Measurements from ENCODE around the gene WDFY4. TPM values are rescaled to one million over a fixed set of nuclear protein-coding genes. Genes with fewer than 3 reads are reported as not detected.

Gene WDFY4
- total and polyA plus RNA-seq, 2 of the 13 experiments (the other 11 are each of a cell fraction or from before 2014, with no cell fraction given) = not detected

DNA sequence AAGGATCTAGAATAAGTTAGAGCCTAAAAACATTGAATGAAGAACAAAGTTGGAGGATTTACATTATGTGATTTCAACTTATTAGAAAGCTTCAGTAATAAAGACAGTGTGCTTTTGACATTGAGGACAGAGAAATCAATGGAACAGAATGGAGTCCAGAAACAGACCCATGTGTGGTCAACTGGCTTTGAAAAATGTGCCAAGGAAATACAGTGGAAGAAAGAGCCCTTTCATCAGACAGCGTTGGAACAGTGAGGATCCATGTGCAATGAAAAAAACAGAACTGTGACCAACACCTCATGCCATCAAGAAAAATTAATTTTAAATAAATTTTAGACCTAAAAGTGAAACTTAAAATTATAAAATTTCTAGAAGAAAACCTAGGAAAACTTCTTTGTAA is 305.6 kb downstream of the WDFY4 start (continued):
- TF ChIP-seq PAXIP1 (CRISPR knock-in tag; conservative IDR thresholded peaks at IDR 0.05) (no peak), ZBTB8A (CRISPR knock-in tag; IDR thresholded peaks at IDR 0.05; ENCODE audit: borderline replicate concordance, low read depth) (no peak), ZNF670 (CRISPR knock-in tag; IDR thresholded peaks at IDR 0.05; ENCODE audit: borderline replicate concordance) (no peak), ZBTB2 (CRISPR knock-in tag; IDR thresholded peaks at IDR 0.05; ENCODE audit: low read depth) (no peak), RAD21 (CRISPR knock-in tag; IDR thresholded peaks at IDR 0.05) (no peak), NR3C1 (CRISPR knock-in tag; IDR thresholded peaks at IDR 0.05) (no peak)
- TF ChIP-seq, protein P1, sequence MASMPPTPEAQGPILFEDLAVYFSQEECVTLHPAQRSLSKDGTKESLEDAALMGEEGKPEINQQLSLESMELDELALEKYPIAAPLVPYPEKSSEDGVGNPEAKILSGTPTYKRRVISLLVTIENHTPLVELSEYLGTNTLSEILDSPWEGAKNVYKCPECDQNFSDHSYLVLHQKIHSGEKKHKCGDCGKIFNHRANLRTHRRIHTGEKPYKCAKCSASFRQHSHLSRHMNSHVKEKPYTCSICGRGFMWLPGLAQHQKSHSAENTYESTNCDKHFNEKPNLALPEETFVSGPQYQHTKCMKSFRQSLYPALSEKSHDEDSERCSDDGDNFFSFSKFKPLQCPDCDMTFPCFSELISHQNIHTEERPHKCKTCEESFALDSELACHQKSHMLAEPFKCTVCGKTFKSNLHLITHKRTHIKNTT (CRISPR knock-in tag; IDR thresholded peaks at IDR 0.05) = no peak

GRCh38 chr10:48993627-48994026 is 309.0 kb downstream of the WDFY4 start:
- CTCF ChIA-PET (ENCODE audit: low intra/inter-chr PET ratio, low total read pairs) = no interaction called here
- H3K36me3 ChIP-seq (replicated peaks in 1 of 2; ENCODE audit: control insufficient read depth in 1 of 2, insufficient read depth in 2 of 2, low read length in 2 of 2) = no peaks in the 10 kb centered on the region
- ATAC-seq = no peak
- TF ChIP-seq CREB1 (IDR thresholded peaks at IDR 0.05) (no peak), CREB1 (CRISPR knock-in tag; IDR thresholded peaks at IDR 0.05) (no peak), NCOR1 (IDR thresholded peaks at IDR 0.05; ENCODE audit: borderline replicate concordance, low read length) (no peak), ZBTB20 (CRISPR knock-in tag; IDR thresholded peaks at IDR 0.05; ENCODE audit: borderline replicate concordance, low read depth) (no peak), RFXAP (CRISPR knock-in tag; IDR thresholded peaks at IDR 0.05; ENCODE audit: borderline replicate concordance) (no peak), ZNF781 (CRISPR knock-in tag; IDR thresholded peaks at IDR 0.05; ENCODE audit: borderline replicate concordance, not compliant biosample characterization) (no peak), ZNF143 (CRISPR knock-in tag; IDR thresholded peaks at IDR 0.05) (no peak), FOSL1 (CRISPR knock-in tag; IDR thresholded peaks at IDR 0.05; ENCODE audit: borderline replicate concordance) (no peak), ZNF335 (CRISPR knock-in tag; IDR thresholded peaks at IDR 0.05) (no peak), ZNF552 (CRISPR knock-in tag; IDR thresholded peaks at IDR 0.05; ENCODE audit: borderline replicate concordance) (no peak), ZNF432 (CRISPR knock-in tag; IDR thresholded peaks at IDR 0.05; ENCODE audit: borderline replicate concordance) (no peak), ZNF260 (CRISPR knock-in tag; IDR thresholded peaks at IDR 0.05; ENCODE audit: borderline replicate concordance, low read depth) (no peak)

More at GRCh38 chr10:48993627-48994026, 309.0 kb downstream of the WDFY4 start:
- no peak overlapping the region for H3K9ac ChIP-seq (ENCODE audit: insufficient read depth, low read depth, low read length)
- H3K27me3 ChIP-seq (ENCODE audit: control insufficient read depth in 1 of 2, insufficient read depth in 2 of 2, low read length in 2 of 2) = no peaks in the 10 kb centered on the region
- H3K9me3 ChIP-seq (ENCODE audit: low read length) = no peaks in the 10 kb centered on the region
- 0% methylated on average over 4 of the region's 5 CpGs for WGBS (ENCODE audit: low lambda C conversion rate)
- no peaks in the 10 kb centered on the region for H3K79me2 ChIP-seq (ENCODE audit: insufficient read depth, low read length)
- in situ Hi-C loops (cut with HindIII; ENCODE audit: extremely low pct_ligation_motif_present, low pct_unique_long_range_greater_than_20kb) (no loop called here), intact Hi-C loops (cut with micrococcal nuclease; ENCODE audit: unreplicated experiment) (no loop called here)
- POLR2A ChIA-PET = no interaction called here
- DNase-seq (ENCODE audit: low spot score) (no peak), FAIRE-seq (no peak)
- no peak overlapping the region for H3K4me2 ChIP-seq (ENCODE audit: low read depth, low read length)
- H4K20me1 ChIP-seq (ENCODE audit: insufficient read depth, low read length) = no peaks in the 10 kb centered on the region
- H3K4me3 ChIP-seq (replicated peaks in 1 of 3; ENCODE audit: insufficient read depth in 1 of 3, low read depth in 2 of 3, low read length in 3 of 3) = no peak overlapping the region
- H3K4me1 ChIP-seq (ENCODE audit: insufficient read depth, low read length) = no peaks in the 10 kb centered on the region
- H3K27ac ChIP-seq (ENCODE audit: extremely low read length, insufficient read depth, low read length) = no peak overlapping the region
- no TSS peak for BruUV-seq (replicated peaks)
- H2AFZ ChIP-seq (ENCODE audit: low read length) = no peak overlapping the region

Data from HepG2 (cell line).